Body of pancreas (tissue), 4 donors: Measurements from ENCODE around the gene ORAI2.
"Not testable (repeated sequence)": the region's sequence is repeated elsewhere in the genome, so short reads cannot be mapped to it uniquely, and the experiment has no call there.

Experiments used
- POLR2A ChIP-seq, 3 donors: fragments of 450-650 bp; IDR thresholded peaks; one replicate each; pipeline ENCODE4 v1.6.1; 2016; ENCODE audit warnings: antibody characterized with exemption in 3 of 3, mild to moderate bottlenecking in 2 of 3
- TF ChIP-seq, protein P1 (sequence below), 7 experiments: fragments of 450-650 bp in 4 of 7; fragments of 200-600 bp in 3 of 7; sonication (generic) in 3 of 7; IDR thresholded peaks; one replicate each; pipeline ENCODE4 v1.5.1; 2016 to 2019; ENCODE audit warnings: antibody characterized with exemption in 7 of 7

DNA sequence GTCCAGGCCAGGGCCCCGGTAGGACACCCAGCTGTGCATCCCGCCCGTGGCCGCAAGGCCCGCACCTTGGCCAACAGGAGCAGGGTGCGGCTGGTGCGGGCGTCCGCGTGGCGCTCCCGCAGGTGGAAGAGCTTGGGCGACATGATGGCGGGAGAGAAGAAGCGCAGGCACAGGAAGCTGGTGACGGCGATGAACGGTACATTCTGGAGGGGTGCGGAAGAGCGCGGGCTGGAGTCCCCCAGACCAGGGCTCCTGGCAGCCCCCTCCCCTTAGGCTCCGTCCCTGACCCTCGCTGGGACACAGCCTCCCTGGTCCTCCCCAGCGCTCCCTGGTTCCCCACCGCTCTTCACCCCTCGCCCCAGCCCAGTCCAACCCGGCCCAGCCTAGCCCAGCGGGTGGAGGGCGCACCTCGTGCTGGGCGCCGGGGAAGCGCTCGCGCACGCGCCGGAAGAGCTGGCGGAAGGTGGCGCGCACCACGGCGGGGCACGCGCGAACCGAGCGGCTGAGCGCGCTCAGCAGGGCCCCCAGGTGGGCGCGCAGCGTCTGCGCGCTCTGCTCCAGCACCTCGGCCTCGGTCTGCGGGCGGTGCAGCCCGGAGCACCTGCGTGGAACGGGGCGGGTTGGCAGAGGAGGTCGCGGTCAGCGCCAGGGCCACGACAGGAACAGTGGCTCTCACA is 61.2 kb downstream of the ORAI2 start:
- TF ChIP-seq, protein P1, sequence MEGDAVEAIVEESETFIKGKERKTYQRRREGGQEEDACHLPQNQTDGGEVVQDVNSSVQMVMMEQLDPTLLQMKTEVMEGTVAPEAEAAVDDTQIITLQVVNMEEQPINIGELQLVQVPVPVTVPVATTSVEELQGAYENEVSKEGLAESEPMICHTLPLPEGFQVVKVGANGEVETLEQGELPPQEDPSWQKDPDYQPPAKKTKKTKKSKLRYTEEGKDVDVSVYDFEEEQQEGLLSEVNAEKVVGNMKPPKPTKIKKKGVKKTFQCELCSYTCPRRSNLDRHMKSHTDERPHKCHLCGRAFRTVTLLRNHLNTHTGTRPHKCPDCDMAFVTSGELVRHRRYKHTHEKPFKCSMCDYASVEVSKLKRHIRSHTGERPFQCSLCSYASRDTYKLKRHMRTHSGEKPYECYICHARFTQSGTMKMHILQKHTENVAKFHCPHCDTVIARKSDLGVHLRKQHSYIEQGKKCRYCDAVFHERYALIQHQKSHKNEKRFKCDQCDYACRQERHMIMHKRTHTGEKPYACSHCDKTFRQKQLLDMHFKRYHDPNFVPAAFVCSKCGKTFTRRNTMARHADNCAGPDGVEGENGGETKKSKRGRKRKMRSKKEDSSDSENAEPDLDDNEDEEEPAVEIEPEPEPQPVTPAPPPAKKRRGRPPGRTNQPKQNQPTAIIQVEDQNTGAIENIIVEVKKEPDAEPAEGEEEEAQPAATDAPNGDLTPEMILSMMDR (IDR thresholded peaks at IDR 0.05) = not testable (repeated sequence)
- not testable (repeated sequence) for TF ChIP-seq POLR2A (IDR thresholded peaks at IDR 0.05)
